Embryonic facial prominence (tissue), 1 donor: Measurements from ENCODE around the gene FGD4.
A peak's percentile ranks its signal among the peaks of the same experiment; 100 is the strongest.
"Not testable (repeated sequence)": the region's sequence is repeated elsewhere in the genome, so short reads cannot be mapped to it uniquely, and the experiment has no call there.

Source experiments
- DNase-seq: peaks from one replicate; pipeline ENCODE4 v3.0.0-alpha.2; 2016; ENCODE audit errors: extremely low spot score

FGD4 gene

DNA sequence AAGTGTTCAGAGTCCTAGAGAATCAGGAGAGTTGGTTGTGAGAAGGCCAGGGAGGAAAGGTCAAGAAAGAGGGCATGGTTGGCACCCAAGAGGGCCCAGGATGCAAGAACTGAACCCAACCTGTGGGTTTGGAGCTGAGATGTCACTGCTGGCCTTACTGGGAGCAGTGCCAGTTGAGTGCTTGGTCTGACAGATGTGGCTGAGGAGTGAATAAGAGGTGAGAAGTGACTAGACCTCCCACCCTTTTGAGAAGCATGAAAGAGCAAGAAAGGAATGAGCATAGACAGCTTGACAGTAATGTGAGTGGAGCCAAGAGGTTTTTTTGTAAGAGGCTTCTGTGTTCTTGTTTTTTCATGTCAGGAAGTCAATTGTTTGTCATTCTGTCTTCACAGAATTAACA, 95.3 kb downstream of the FGD4 start:
- DNase-seq, result no peak

DNA sequence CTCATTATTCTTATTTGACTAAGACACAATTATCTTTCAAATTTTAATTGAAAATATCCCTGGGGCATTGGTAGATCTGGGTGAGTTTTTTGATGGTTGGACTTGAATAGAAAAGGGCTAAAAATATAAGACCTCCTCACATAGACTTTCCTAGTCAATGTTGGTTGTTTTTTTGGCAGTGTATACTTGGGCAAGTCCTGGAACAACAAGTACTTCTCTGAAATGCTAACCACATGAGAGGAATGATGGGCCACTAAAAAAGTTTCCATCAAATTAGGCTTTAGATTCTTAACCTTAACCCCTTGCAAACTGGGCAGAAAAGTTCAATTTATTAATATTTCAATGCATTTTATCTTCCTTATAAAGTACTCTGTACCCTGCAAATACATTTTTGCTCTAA, 97.6 kb downstream of the FGD4 start:
- DNase-seq, result no peak

DNA sequence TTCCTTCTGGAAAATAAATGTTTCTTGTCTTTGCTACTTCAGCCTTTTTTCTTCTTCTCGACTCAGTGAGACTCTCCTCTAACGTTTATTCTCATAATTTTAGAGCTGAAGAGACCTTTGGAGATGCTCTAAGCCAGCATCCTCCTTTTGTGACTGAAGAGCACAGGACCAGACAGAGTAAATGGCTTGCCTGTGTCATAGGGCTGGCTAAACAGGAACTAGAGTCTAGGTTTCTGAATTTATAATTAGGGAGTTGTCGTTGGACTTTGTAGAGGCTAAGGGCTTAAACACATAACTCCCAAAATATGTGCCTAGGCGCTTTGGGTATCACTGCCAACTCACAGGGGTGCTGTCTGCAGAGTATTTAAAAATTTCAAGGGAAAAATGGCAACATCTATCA, 98.5 kb downstream of the FGD4 start:
- no peak for DNase-seq

DNA sequence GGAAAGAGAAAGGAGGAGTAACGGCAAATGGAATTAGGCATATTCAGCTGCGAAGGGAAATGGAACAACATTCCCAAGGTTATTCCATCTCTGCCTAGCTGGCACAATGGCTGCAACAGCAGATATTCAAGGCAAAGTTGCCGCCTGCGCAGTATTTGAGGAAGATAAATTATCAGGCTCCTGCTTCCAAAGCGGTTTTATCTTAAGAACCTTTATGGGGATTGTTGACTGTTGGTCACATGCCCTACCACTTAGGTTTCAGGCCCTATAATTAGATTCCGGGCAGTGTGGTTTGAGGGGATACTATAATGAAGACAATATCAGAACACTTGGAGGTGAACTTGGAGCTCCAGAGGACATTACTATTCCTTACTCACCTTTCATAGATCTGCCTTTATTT, 99.7 kb downstream of the FGD4 start:
- no peak for DNase-seq

DNA sequence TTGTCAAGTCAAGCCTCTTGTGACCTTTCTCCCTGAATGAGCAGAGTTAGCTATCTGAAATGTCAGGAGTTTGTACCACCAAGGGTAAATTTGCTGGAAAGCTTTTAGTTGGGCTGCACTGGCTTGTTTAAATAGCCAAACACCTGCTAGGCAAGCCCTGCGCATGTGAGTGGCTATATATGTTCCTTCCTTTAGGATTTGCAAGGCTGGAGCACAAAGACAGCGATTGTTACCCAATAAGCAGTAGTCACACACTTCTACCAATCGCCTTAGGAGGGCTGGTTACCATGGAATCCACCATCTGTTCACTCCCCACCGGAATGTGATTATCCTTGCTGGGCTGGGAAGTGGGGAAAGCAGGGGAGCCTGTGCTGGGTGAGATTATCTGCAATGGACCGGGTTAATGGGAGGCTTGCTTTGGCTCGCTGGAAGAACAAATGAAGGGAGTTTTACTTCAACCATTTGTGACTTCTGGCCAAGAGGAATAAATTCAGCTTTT, 102.5 kb downstream of the FGD4 start:
- DNase-seq, result peak; percentile 63

DNA sequence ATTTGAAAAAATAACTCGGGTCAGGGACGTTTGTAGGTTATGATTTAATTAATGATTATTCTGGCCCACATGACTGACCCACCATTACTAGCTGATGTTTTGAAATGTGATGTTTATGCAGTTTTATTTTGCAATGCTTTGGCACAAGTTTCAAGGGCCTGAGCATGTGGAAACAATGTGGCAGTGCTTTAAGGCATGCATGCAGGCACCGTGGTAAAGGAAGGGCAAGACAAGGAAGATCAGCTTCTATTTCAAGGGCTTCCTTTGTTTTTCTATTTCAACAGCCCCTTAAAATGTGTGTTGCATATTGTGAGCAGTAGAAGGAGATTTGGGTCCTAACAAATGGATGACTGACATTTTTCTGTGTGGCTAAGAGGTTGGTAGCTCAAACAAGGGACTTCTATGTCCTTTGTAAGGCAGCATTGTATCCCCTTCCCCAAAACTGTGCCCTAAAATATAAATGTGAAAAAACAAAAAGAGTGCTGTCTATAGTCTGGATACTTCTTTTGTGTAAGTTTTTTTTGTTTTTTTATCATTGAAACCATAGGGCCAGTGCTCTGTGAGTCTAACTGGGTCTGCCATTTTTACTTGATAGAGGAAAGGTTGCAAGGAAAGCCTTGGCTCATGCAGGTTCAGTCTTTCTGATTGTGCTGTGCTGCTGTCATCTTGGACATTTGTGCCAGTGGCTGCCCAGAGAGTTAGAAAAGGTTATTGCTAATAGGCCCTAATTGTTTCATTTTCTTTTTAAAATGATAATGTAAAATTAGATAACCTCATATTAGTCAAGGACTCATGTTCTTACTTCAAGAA, 103.5 kb downstream of the FGD4 start:
- DNase-seq, result no peak

DNA sequence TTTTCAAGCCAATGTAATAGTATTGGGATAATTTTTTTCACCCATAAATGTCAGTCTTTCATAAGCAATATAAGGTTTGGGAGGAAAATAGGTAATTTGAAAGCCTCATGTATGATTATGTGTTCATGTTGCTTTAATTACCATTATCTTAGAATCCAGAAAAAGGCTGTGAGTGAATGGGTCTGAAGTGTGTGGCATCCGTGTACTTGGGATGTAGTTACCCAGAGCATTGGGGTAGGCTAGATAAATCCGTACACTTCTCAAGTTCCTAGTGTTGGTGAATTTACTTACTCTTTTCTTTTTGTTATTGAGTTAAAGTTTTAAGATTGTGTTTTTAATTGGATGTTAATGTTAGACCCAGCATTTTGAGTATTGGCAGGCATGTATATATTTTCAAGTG, 104.4 kb downstream of the FGD4 start:
- no peak for DNase-seq

DNA sequence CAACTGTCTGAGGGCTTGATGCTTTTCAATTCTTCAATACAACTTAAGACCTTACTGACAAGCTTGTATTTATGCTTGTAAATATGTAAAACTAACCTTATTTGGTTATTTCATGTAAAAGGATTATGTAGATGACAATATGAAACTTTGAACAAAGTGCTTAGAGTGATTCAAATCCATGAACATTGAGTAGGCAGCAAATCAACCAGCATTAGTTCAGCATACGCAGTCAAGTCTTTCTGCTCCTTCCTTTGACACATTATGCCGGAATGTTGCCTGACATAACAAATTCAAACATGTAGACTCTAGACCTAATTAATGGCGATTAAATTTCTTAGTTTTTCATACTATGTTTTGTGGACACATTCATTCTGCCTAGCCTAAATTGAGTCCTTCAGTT, 105.2 kb downstream of the FGD4 start:
- no peak for DNase-seq

DNA sequence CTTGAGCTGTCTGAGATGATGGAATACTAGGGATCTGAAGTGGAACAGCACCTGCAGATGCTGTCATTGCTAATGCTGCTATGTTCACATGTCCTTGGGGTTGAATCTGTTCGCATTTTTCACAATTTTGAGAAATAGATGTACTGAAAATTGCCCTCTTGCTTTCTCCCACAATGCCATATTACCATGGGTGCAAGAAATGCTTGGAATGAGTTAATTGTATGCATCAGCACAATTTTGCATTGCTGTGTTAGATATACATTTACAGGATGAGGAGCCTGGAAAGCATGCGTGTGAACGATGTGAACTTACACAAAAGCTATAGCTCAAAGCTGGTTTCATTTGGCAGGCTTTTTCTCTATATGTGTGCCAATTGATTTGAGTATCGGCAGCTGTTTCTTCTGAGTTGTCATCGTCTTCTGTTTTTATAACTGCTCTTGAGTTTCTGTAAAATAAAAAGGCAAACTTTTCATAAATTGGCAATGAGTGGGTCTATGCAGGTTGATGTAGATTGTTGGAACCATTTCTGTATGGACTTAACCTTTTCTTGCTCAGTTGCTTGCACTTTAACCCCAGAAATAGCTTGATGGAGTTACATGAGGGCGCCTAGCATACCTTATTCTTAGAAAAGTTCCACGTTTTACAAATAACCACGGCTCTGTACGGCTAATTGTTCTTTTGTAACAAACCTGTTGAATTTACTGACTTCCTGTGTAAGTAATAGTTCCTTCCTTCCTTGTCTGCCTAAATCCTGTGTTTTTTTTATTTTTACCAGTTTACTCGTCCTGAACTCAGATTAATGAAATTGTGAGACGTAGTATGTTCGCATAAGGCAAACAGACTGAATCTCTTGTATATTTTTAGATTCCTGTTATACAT, 105.9 kb downstream of the FGD4 start:
- no peak for DNase-seq

DNA sequence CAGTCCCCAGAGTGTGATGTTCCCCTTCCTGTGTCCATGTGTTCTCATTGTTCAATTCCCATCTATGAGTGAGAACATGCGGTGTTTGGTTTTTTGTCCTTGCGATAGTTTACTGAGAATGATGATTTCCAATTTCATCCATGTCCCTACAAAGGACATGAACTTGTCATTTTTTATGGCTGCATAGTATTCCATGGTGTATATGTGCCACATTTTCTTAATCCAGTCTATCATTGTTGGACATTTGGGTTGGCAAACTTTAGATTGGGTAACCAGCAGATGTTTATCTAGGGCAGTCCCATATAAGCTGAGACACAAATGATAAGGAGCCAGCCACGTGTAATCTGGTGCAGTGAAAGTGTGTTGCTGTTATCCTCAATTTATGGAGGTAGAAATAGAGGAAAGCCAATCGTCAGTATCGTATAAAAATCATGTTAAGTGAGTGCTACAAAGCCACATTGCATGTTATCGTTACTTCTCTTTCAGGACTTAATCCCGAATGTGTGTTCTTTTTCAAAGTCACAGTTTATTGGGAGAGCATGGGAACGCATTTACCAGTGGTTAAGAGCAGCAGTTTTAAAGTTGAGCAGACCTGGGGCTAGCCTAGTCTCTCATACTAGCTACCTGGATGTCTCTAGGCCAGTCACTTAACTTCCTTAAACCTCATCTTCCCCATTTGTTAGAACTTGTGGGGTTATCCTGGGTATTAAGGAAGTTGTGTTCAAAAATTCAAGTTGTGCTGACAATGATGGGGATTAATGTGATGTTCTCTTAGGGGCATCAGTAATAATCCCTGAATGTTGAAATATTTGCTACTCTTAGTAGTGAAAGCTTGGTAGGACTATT, 108.0 kb downstream of the FGD4 start:
- DNase-seq, result not testable (repeated sequence)

DNA sequence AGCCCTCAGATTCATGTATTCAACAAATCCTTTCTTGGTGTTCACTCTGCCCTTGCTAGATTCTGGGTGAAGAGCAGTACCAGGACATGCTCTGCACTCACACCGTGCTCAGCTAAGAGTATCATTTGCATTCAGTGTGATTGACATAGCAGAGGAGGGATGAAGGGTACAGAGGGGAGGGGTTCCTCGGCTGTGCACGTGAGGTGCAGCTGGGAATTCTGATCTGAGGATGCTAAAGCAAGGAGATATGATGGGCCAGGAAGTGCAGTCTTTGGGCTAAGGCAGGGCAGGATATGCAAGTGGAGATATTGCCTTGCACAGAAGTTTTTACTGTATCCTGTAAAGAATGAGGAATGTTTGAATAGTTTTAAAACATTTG, 108.6 kb downstream of the FGD4 start:
- DNase-seq, result no peak

DNA sequence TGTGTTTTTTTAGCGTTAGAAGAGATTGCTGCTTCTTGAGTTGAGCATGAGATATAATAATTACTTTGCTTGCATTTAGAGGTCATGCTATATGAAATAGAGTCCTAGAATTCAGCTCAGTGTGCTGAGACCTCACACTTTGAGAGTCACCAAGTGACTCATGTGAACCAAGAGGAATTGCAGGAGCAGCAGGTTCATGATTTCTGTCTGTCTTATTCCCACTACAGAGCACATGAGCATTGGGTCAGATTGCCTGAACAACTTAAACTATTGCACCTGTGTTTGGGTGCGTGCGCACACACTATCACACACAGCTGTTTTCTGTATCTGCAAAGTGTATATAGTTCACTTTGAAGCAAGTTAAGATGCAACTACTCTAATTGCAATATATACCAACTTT, 109.3 kb downstream of the FGD4 start:
- DNase-seq, result no peak

DNA sequence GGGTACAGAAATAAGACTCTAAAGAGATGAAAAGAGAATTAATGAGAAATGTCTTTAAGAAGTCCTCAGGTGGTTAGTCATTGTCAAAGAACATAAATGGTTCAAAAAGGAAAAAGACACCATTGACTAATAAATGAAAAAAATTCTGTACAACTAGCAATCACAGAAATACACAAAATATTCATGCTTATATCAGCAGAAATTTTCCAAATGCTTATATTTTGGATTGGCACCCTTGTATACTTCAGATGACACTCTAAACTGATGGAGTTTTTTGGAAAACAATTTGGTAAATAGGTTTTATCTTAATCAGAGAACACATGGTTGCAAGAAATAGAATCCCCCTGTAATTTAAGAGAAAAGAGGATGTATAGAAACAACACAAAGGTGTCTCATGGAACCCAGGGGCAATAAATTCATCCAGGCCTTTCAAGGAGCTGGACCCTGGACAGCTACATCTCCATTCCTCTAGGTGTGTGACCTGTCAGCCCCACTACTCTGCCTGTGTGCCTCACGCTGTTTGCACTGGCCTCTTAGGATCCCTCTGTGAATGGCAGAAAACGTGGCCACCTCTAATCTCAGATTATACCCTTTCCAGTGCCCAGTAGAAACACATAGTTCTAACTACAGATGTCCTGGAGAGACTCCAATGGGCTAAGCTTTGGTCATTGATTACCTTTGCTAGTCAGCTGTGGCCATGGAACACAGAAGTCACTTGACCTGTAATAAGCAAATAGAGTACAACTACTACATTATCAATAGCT, 110.2 kb downstream of the FGD4 start:
- DNase-seq, result no peak

DNA sequence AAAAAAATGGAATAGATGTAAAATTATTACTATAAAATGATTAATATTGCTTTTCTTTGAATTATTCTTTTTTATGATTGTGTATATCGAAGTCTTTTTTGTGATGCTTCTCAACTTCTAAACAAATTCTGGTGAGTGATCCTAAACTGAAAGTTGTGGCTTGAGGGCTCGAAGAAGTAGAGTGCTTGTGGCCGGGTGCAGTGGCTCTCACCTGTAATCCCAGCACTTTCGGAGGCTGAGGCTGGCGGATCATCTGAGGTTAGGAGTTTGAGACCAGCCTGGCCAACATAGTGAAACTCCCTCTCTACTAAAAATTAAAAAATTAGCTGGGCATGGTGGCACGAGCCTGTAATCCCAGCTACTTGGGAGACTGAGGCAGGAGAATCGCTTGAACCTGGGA, 112.6 kb downstream of the FGD4 start:
- not testable (repeated sequence) for DNase-seq

DNA sequence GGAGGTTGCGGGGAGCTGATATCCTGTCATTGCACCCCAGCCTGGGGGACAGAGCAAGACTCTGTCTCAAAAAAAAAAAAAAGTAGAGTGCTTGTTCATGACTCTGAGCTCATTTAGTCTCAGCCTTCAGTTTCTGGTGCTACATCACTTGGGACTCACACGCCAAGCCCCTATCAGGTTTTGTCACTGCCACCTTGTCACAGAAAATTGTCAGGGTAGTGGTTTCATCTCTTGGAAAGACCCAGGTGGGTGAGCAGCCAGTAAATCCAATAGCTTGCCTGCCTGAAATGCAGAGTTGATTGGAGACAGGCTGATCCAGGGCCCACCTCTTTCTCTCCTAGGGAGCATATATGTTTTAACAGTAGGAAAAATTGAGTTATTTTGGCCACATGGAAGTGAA, 113.0 kb downstream of the FGD4 start:
- no peak for DNase-seq

DNA sequence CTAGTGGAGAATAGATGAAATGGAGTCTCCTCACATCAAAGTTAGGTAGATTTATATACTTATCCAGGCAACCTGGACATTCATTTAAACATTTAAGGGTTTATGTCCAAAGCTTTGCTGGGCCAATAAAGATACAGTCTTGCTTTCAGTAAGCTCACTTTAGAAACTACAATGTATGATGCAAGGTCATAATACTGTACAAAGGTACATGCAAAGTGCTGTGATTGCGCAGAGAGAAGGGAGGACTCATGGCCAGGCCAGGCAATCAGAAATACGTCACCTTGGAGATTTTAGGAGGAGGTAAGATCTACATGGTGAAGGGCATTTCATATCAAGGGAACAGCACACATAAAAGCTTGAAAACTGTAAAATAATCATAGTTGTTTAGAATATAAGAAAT, 113.6 kb downstream of the FGD4 start:
- DNase-seq, result no peak

DNA sequence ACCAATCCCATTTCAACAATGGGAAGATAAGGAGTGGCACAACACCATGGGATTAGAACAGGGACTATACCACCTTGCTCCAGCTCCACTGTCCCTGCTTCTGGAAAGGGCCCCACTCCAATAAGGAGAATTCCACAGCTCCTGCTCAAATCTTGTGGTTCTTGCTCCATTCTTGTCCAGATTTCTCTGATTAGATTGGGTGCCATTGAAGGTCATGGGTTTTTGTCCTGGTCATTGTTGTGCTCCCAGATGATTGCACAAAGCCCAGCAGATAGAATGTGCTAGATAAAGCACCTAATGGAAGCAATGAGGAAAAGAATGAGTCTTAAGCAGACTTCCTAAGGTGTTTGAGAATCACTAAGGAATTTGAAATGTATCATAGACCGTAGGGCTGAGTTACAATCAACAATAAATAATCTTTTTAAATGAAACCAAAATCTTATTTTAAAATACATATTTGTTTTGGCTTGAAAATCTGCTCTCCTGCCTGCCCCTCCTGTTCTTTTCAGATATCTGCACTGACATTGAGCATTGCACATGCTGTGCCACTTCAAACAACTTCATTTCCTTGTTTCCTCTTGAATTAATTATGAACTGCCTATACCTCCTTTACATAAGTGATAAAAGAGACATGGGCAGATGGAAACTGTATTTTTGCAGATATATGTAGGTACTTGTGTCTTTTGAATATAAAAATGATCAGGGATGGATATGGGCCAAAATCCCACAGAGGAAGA, 115.9 kb downstream of the FGD4 start:
- DNase-seq, result no peak

DNA sequence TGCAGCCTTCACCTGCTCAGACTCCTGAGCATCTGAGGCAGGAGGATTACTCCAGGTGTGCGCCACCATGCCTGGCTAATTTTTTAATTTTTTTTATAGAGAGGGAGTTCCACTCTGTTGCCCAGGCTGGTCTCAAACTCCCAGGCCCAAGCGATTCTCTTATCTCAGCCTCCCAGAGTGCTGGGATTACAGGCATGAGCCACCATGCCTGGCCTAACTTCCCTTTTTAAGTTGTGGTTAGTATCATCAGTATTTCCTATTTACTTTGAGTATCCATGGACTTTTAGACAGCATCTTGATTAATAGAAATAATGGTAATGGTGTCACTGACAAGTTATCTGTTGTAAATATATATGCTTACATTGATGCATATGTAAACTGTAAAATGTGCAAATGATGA, 116.9 kb downstream of the FGD4 start:
- no peak for DNase-seq

DNA sequence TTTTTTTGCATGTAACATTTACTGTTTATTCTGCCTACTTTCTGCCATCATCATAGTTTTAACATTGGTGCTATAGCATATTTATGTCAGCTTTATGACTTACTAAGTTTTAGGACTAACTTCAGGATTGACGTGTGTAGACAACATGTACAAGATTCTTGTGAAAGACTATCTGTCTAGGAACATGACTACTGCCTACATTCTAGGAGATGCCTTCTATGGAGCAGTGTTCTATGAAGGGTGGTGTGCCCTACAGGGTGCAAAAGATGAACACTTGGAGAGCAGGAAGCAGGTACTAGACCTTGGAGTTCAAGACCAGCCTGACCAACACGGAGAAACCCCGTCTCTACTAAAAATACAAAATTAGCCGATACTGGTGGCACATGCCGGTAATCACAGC, 118.6 kb downstream of the FGD4 start:
- no peak for DNase-seq

DNA sequence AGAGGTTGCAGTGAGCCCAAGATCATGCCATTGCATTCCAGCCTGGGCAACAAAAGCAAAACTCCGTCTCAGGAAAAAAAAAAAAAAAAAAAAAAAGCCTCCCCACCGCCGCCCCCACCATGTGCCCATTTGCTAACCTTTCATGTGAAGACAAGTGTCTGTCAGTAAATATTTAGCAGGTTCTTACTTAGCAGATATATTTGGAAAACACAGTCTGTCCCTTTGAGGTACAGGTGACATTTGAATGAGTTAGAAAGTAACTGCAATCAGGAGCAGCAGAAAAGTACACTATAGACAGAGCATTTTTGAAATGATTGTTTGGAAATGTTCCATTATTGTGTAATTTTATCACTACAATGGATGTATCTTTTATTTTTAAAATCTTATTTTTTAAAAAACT, 119.7 kb downstream of the FGD4 start:
- no peak for DNase-seq
